Activated naive CD8-positive, alpha-beta T cell treated with anti-CD3 and anti-CD28 coated beads for 36 hours (primary cell): ENCODE measurements around the gene KRTAP6-1. TPM values are rescaled to one million over a fixed set of nuclear protein-coding genes. Genes with fewer than 3 reads are reported as not detected.

Experiments used
- DNase-seq: peaks from one replicate; pipeline ENCODE4 v3.0.0; 2021
- H3K27ac Mint-ChIP-seq: one replicate; pipeline ENCODE4 v1.8.0; 2022; ENCODE audit warnings: mild to moderate bottlenecking, moderate library complexity, mixed read lengths
- H3K27me3 Mint-ChIP-seq: one replicate; pipeline ENCODE4 v1.8.0; 2022; ENCODE audit warnings: mild to moderate bottlenecking, mixed read lengths
- H3K36me3 Mint-ChIP-seq: one replicate; pipeline ENCODE4 v1.8.0; 2021; ENCODE audit warnings: mild to moderate bottlenecking, mixed read lengths
- H3K4me1 Mint-ChIP-seq: one replicate; pipeline ENCODE4 v1.8.0; 2021; ENCODE audit warnings: mixed read lengths
- H3K4me3 Mint-ChIP-seq: one replicate; pipeline ENCODE4 v1.8.0; 2022; ENCODE audit warnings: mild to moderate bottlenecking, moderate library complexity, mixed read lengths
- H3K9me3 Mint-ChIP-seq: one replicate; pipeline ENCODE4 v1.8.0; 2022; ENCODE audit warnings: mixed read lengths
- total RNA-seq, 2 experiments: library from RNA; stranded (reverse); gene quantifications; one replicate each; pipeline ENCODE4 v1.2.3, GENCODE V29; 2021

Gene KRTAP6-1
- total RNA-seq: not detected

GRCh38 chr21:30613836-30614235 lies at the start of gene KRTAP6-1:
TSS of gene KRTAP6-1 (minus strand) at chr21:30613930. CDS start at chr21:30613904, 26 bp downstream.
- DNase-seq: no peak
- Mint-ChIP-seq H3K36me3 (no peaks in the 10 kb centered on the region), H3K4me3 (no peak within 1 kb of the TSS), H3K27ac (no peak within 1 kb of the TSS), H3K27me3 (no peaks in the 10 kb centered on the region), H3K9me3 (peaks cover 6% of the 10 kb centered on the region), H3K4me1 (no peaks in the 10 kb centered on the region)

GRCh38 chr21:30652891-30653290 lies 39.2 kb upstream of the KRTAP6-1 start:
- Mint-ChIP-seq H3K9me3 (no peaks in the 10 kb centered on the region), H3K27ac (no peak overlapping the region), H3K36me3 (no peaks in the 10 kb centered on the region), H3K27me3 (peaks cover 3% of the 10 kb centered on the region), H3K4me3 (no peak overlapping the region), H3K4me1 (no peaks in the 10 kb centered on the region)
- DNase-seq: no peak

GRCh38 chr21:30646904-30647414 lies 33.2 kb upstream of the KRTAP6-1 start:
- Mint-ChIP-seq H3K4me3 (no peak overlapping the region), H3K27me3 (no peaks in the 10 kb centered on the region), H3K36me3 (no peaks in the 10 kb centered on the region), H3K27ac (no peak overlapping the region), H3K9me3 (no peaks in the 10 kb centered on the region), H3K4me1 (no peaks in the 10 kb centered on the region)
- DNase-seq: no peak

GRCh38 chr21:30642564-30642963 lies 28.8 kb upstream of the KRTAP6-1 start, which contains the start of gene KRTAP20-3:
TSS of gene KRTAP20-3 (plus strand) at chr21:30642864.
- Mint-ChIP-seq H3K4me1 (no peaks in the 10 kb centered on the region), H3K36me3 (no peaks in the 10 kb centered on the region), H3K27ac (no peak within 1 kb of the TSS), H3K27me3 (no peaks in the 10 kb centered on the region), H3K4me3 (no peak within 1 kb of the TSS), H3K9me3 (no peaks in the 10 kb centered on the region)
- DNase-seq: no peak

- no peaks in the 10 kb centered on the region for H3K9me3 Mint-ChIP-seq
- H3K4me3 Mint-ChIP-seq: no peak overlapping the region
These were observed 25.0 kb upstream of the KRTAP6-1 start for GRCh38 chr21:30638686-30639085.

GRCh38 chr21:30634906-30635305 lies 21.2 kb upstream of the KRTAP6-1 start, which contains the start of gene KRTAP20-2:
TSS of gene KRTAP20-2 (plus strand) at chr21:30635206. CDS start at chr21:30635264, 58 bp downstream.
- H3K27ac Mint-ChIP-seq: no peak within 1 kb of the TSS
- H3K4me3 Mint-ChIP-seq: no peak within 1 kb of the TSS
- H3K9me3 Mint-ChIP-seq: no peaks in the 10 kb centered on the region
- no peak for DNase-seq
- no peaks in the 10 kb centered on the region for H3K27me3 Mint-ChIP-seq
- H3K4me1 Mint-ChIP-seq: no peaks in the 10 kb centered on the region
- no peaks in the 10 kb centered on the region for H3K36me3 Mint-ChIP-seq

More at GRCh38 chr21:30638686-30639085, 25.0 kb upstream of the KRTAP6-1 start:
- Mint-ChIP-seq H3K36me3 (no peaks in the 10 kb centered on the region), H3K27me3 (no peaks in the 10 kb centered on the region), H3K4me1 (no peaks in the 10 kb centered on the region), H3K27ac (no peak overlapping the region)
- DNase-seq: no peak

- H3K27ac Mint-ChIP-seq: no peak overlapping the region
- no peaks in the 10 kb centered on the region for H3K36me3 Mint-ChIP-seq
- no peaks in the 10 kb centered on the region for H3K4me1 Mint-ChIP-seq
- peaks cover 8% of the 10 kb centered on the region for H3K27me3 Mint-ChIP-seq
- no peak overlapping the region for H3K4me3 Mint-ChIP-seq
- no peaks in the 10 kb centered on the region for H3K9me3 Mint-ChIP-seq
- DNase-seq: no peak
These were observed 15.5 kb upstream of the KRTAP6-1 start for GRCh38 chr21:30629200-30629599.

- no peak overlapping the region for H3K4me3 Mint-ChIP-seq
- H3K36me3 Mint-ChIP-seq: no peaks in the 10 kb centered on the region
These were observed 14.4 kb upstream of the KRTAP6-1 start for GRCh38 chr21:30628109-30628508.

GRCh38 chr21:30625449-30626165 lies 11.9 kb upstream of the KRTAP6-1 start:
- Mint-ChIP-seq H3K36me3 (no peaks in the 10 kb centered on the region), H3K27me3 (peaks cover 8% of the 10 kb centered on the region), H3K9me3 (no peaks in the 10 kb centered on the region), H3K4me3 (no peak overlapping the region), H3K27ac (no peak overlapping the region), H3K4me1 (no peaks in the 10 kb centered on the region)
- no peak for DNase-seq

More at GRCh38 chr21:30628109-30628508, 14.4 kb upstream of the KRTAP6-1 start:
- Mint-ChIP-seq H3K4me1 (no peaks in the 10 kb centered on the region), H3K27me3 (peaks cover 8% of the 10 kb centered on the region), H3K27ac (no peak overlapping the region), H3K9me3 (no peaks in the 10 kb centered on the region)
- no peak for DNase-seq

- DNase-seq: no peak
- H3K36me3 Mint-ChIP-seq: no peaks in the 10 kb centered on the region
These were observed 9.6 kb upstream of the KRTAP6-1 start for GRCh38 chr21:30623362-30623761.

GRCh38 chr21:30620522-30620921 lies 6.8 kb upstream of the KRTAP6-1 start, which contains the start of gene KRTAP20-4:
TSS of gene KRTAP20-4 (plus strand) at chr21:30620627.
- Mint-ChIP-seq H3K27ac (no peak within 1 kb of the TSS), H3K27me3 (peaks cover 3% of the 10 kb centered on the region), H3K9me3 (no peaks in the 10 kb centered on the region), H3K36me3 (no peaks in the 10 kb centered on the region), H3K4me1 (no peaks in the 10 kb centered on the region), H3K4me3 (no peak within 1 kb of the TSS)
- DNase-seq: no peak

More at GRCh38 chr21:30623362-30623761, 9.6 kb upstream of the KRTAP6-1 start:
- H3K27ac Mint-ChIP-seq: no peak overlapping the region
- H3K27me3 Mint-ChIP-seq: peaks cover 3% of the 10 kb centered on the region
- no peak overlapping the region for H3K4me3 Mint-ChIP-seq
- H3K9me3 Mint-ChIP-seq: no peaks in the 10 kb centered on the region
- H3K4me1 Mint-ChIP-seq: no peaks in the 10 kb centered on the region

- Mint-ChIP-seq H3K27ac (no peak overlapping the region), H3K27me3 (peaks cover 3% of the 10 kb centered on the region), H3K4me3 (no peak overlapping the region)
These were observed 6.3 kb upstream of the KRTAP6-1 start for GRCh38 chr21:30620080-30620479.

GRCh38 chr21:30616125-30616524 lies 2.4 kb upstream of the KRTAP6-1 start, which contains the start of gene KRTAP20-1:
TSS of gene KRTAP20-1 (plus strand) at chr21:30616425. CDS start at chr21:30616455, 30 bp downstream.
- H3K4me3 Mint-ChIP-seq: no peak within 1 kb of the TSS
- no peak for DNase-seq
- H3K27ac Mint-ChIP-seq: no peak within 1 kb of the TSS
- H3K4me1 Mint-ChIP-seq: no peaks in the 10 kb centered on the region
- peaks cover 2% of the 10 kb centered on the region for H3K9me3 Mint-ChIP-seq
- no peaks in the 10 kb centered on the region for H3K27me3 Mint-ChIP-seq
- H3K36me3 Mint-ChIP-seq: no peaks in the 10 kb centered on the region

More at GRCh38 chr21:30620080-30620479, 6.3 kb upstream of the KRTAP6-1 start:
- Mint-ChIP-seq H3K4me1 (no peaks in the 10 kb centered on the region), H3K36me3 (no peaks in the 10 kb centered on the region), H3K9me3 (no peaks in the 10 kb centered on the region)
- no peak for DNase-seq

- Mint-ChIP-seq H3K4me3 (no peak overlapping the region), H3K9me3 (peaks cover 6% of the 10 kb centered on the region), H3K27ac (no peak overlapping the region), H3K36me3 (no peaks in the 10 kb centered on the region), H3K27me3 (no peaks in the 10 kb centered on the region), H3K4me1 (no peaks in the 10 kb centered on the region)
- no peak for DNase-seq
These were observed 1.5 kb upstream of the KRTAP6-1 start for GRCh38 chr21:30615199-30615598.

GRCh38 chr21:30612132-30612531 lies 1.6 kb downstream of the KRTAP6-1 start:
- no peaks in the 10 kb centered on the region for H3K4me1 Mint-ChIP-seq
- H3K9me3 Mint-ChIP-seq: peaks cover 6% of the 10 kb centered on the region
- DNase-seq: no peak
- no peak overlapping the region for H3K27ac Mint-ChIP-seq
- H3K36me3 Mint-ChIP-seq: no peaks in the 10 kb centered on the region
- H3K27me3 Mint-ChIP-seq: peaks cover 2% of the 10 kb centered on the region
- no peak overlapping the region for H3K4me3 Mint-ChIP-seq
